ENCODE results near the gene NEURL1B. TPM values are rescaled to one million over a fixed set of nuclear protein-coding genes. Genes with fewer than 3 reads are reported as not detected.

Gene NEURL1B
- total RNA-seq, 1 donor from 2014 or later: 6.1 TPM

- peak overlapping the region; percentile 71 for H3K4me3 Mint-ChIP-seq
- H3K27ac Mint-ChIP-seq (ENCODE audit: unreplicated experiment): no peak overlapping the region
Measured at GRCh38 chr5:172641359-172642050, 442 bp downstream of the NEURL1B start.

GRCh38 chr5:172642051-172642409, 967 bp downstream of the NEURL1B start:
- H3K27me3 Mint-ChIP-seq (ENCODE audit: low read depth): peaks cover 25% of the 10 kb centered on the region
- H3K4me3 Mint-ChIP-seq: peak overlapping the region; percentile 71
- no peak overlapping the region for H3K27ac Mint-ChIP-seq (ENCODE audit: unreplicated experiment)
- H3K36me3 Mint-ChIP-seq (ENCODE audit: low read depth): no peaks in the 10 kb centered on the region
- DNase-seq (ENCODE audit: low read depth, low spot score): no peak
- TF ChIP-seq CTCF (conservative IDR thresholded peaks at IDR 0.05): no peak
- peaks cover 19% of the 10 kb centered on the region for H3K4me1 Mint-ChIP-seq
- H3K9me3 Mint-ChIP-seq: no peaks in the 10 kb centered on the region

More at GRCh38 chr5:172641359-172642050, 442 bp downstream of the NEURL1B start:
- Mint-ChIP-seq H3K27me3 (ENCODE audit: low read depth) (peaks cover 25% of the 10 kb centered on the region), H3K9me3 (no peaks in the 10 kb centered on the region), H3K36me3 (ENCODE audit: low read depth) (no peaks in the 10 kb centered on the region), H3K4me1 (peaks cover 19% of the 10 kb centered on the region)
- peak; percentile 25 for TF ChIP-seq CTCF (conservative IDR thresholded peaks at IDR 0.05)
- DNase-seq (ENCODE audit: low read depth, low spot score): peak; percentile 41

GRCh38 chr5:172642486-172642885, 1.4 kb downstream of the NEURL1B start:
- H3K4me3 Mint-ChIP-seq: peak overlapping the region; percentile 71
- peaks cover 19% of the 10 kb centered on the region for H3K4me1 Mint-ChIP-seq
- H3K36me3 Mint-ChIP-seq (ENCODE audit: low read depth): no peaks in the 10 kb centered on the region
- peaks cover 24% of the 10 kb centered on the region for H3K27me3 Mint-ChIP-seq (ENCODE audit: low read depth)
- TF ChIP-seq CTCF (conservative IDR thresholded peaks at IDR 0.05): no peak
- no peak overlapping the region for H3K27ac Mint-ChIP-seq (ENCODE audit: unreplicated experiment)
- DNase-seq (ENCODE audit: low read depth, low spot score): no peak
- H3K9me3 Mint-ChIP-seq: no peaks in the 10 kb centered on the region

- H3K27me3 Mint-ChIP-seq (ENCODE audit: low read depth): peaks cover 19% of the 10 kb centered on the region
- no peak for DNase-seq (ENCODE audit: low read depth, low spot score)
- H3K9me3 Mint-ChIP-seq: no peaks in the 10 kb centered on the region
- H3K27ac Mint-ChIP-seq (ENCODE audit: unreplicated experiment): no peak overlapping the region
- H3K36me3 Mint-ChIP-seq (ENCODE audit: low read depth): no peaks in the 10 kb centered on the region
- TF ChIP-seq CTCF (conservative IDR thresholded peaks at IDR 0.05): no peak
- H3K4me1 Mint-ChIP-seq: peaks cover 19% of the 10 kb centered on the region
- peak overlapping the region; percentile 71 for H3K4me3 Mint-ChIP-seq
Measured at GRCh38 chr5:172642926-172643871, 2.1 kb downstream of the NEURL1B start.

- H3K27me3 Mint-ChIP-seq (ENCODE audit: low read depth): peaks cover 15% of the 10 kb centered on the region
- no peaks in the 10 kb centered on the region for H3K9me3 Mint-ChIP-seq
- DNase-seq (ENCODE audit: low read depth, low spot score): no peak
- no peak overlapping the region for H3K27ac Mint-ChIP-seq (ENCODE audit: unreplicated experiment)
- peak overlapping the region; percentile 50 for H3K4me3 Mint-ChIP-seq
- TF ChIP-seq CTCF (conservative IDR thresholded peaks at IDR 0.05): no peak
- H3K36me3 Mint-ChIP-seq (ENCODE audit: low read depth): peaks cover 2% of the 10 kb centered on the region
- peaks cover 19% of the 10 kb centered on the region for H3K4me1 Mint-ChIP-seq
Measured at GRCh38 chr5:172644266-172644665, 3.2 kb downstream of the NEURL1B start.
